K562 (cell line): ENCODE results near the gene FBXO46. TPM values are rescaled to one million over a fixed set of nuclear protein-coding genes. Genes with fewer than 3 reads are reported as not detected.
A peak's percentile ranks its signal among the peaks of the same experiment; 100 is the strongest.

Experiments used
- BDP1 ChIP-seq: IDR thresholded peaks from 3 replicates; pipeline ENCODE4 v1.6.1; 2011; ENCODE audit not compliant: insufficient read length, insufficient read depth
- BRCA1 ChIP-seq, 2 experiments: fragments of 450-650 bp in 1 of 2; sonication (generic) in 1 of 2; formaldehyde crosslinking in 1 of 2; IDR thresholded peaks; 2 replicates each; pipeline versions ENCODE4 v1.5.0 to v1.6.1; 2017 to 2020; ENCODE audit warnings: mild to moderate bottlenecking in 1 of 2, missing genetic modification reagents in 1 of 2
- E2F6 ChIP-seq, 2 experiments: IDR thresholded peaks; 2 replicates each; pipeline ENCODE4 v1.6.1; 2011; ENCODE audit warnings: borderline replicate concordance in 1 of 2, control low read depth in 1 of 2, low read depth in 1 of 2, low read length in 1 of 2, mild to moderate bottlenecking in 1 of 2, mixed read lengths in 1 of 2, moderate library complexity in 1 of 2; ENCODE audit not compliant: insufficient read depth in 1 of 2, insufficient read length in 1 of 2, poor library complexity in 1 of 2, severe bottlenecking in 1 of 2; ENCODE audit errors: extremely low read depth in 1 of 2
- EP400 ChIP-seq: fragments of 450-650 bp; IDR thresholded peaks from 2 replicates; pipeline ENCODE4 v1.6.1; 2017; ENCODE audit warnings: antibody characterized with exemption, mild to moderate bottlenecking, moderate library complexity
- ETS1 ChIP-seq: conservative IDR thresholded peaks from 2 replicates; pipeline ENCODE4 v1.6.1; 2011; ENCODE audit warnings: low read depth, mild to moderate bottlenecking, low read length; ENCODE audit not compliant: control insufficient read depth
- GABPB1 ChIP-seq: sonication (generic); formaldehyde crosslinking; IDR thresholded peaks from 2 replicates; pipeline ENCODE4 v1.8.0; 2022; ENCODE audit warnings: mild to moderate bottlenecking, missing genetic modification reagents
- HLTF ChIP-seq: fragments of 450-650 bp; IDR thresholded peaks from 2 replicates; pipeline ENCODE4 v1.6.1; 2016
- HNRNPLL ChIP-seq: fragments of 200-400 bp; formaldehyde crosslinking; IDR thresholded peaks from 2 replicates; pipeline ENCODE4 v1.6.1; 2017; ENCODE audit warnings: low read length, low read depth, mild to moderate bottlenecking; ENCODE audit not compliant: poor library complexity, severe bottlenecking
- IRF1 ChIP-seq: sonication (generic); formaldehyde crosslinking; IDR thresholded peaks from 2 replicates; pipeline ENCODE4 v1.8.0; 2022; ENCODE audit warnings: missing genetic modification reagents, mild to moderate bottlenecking, borderline replicate concordance
- KLF16 ChIP-seq: IDR thresholded peaks from 2 replicates; pipeline ENCODE4 v1.6.1; 2016; ENCODE audit warnings: antibody characterized with exemption
- LCOR ChIP-seq: sonication (generic); formaldehyde crosslinking; IDR thresholded peaks from 2 replicates; pipeline ENCODE4 v1.8.0; 2022; ENCODE audit warnings: mild to moderate bottlenecking, missing genetic modification reagents
- MAZ ChIP-seq, 2 experiments: fragments of 450-650 bp in 1 of 2; sonication (generic) in 1 of 2; formaldehyde crosslinking; IDR thresholded peaks in 1 of 2; conservative IDR thresholded peaks in 1 of 2; 2 replicates each; pipeline versions ENCODE4 v1.4.0 to v1.5.0; 2020; ENCODE audit warnings: mild to moderate bottlenecking in 1 of 2, missing genetic modification reagents in 1 of 2
- MBD2 ChIP-seq: sonication (generic); IDR thresholded peaks from 2 replicates; pipeline ENCODE4 v1.6.1; 2016; ENCODE audit warnings: low read depth, borderline replicate concordance
- PHF8 ChIP-seq: fragments of 200-600 bp; sonication (generic); IDR thresholded peaks from 2 replicates; pipeline ENCODE4 v1.6.1; 2012; ENCODE audit warnings: mixed run types, mild to moderate bottlenecking, inconsistent platforms, low read length, moderate library complexity, borderline replicate concordance
- POU5F1 ChIP-seq: fragments of 150-350 bp; IDR thresholded peaks from 2 replicates; pipeline ENCODE4 v1.6.1; 2014; ENCODE audit warnings: borderline replicate concordance, low read length, low read depth, mild to moderate bottlenecking; ENCODE audit not compliant: partially characterized antibody
- PYGO2 ChIP-seq: fragments of 450-650 bp; IDR thresholded peaks from 2 replicates; pipeline ENCODE4 v1.6.1; 2016; ENCODE audit warnings: mild to moderate bottlenecking, missing genetic modification characterization, moderate library complexity, missing compliant biosample characterization
- STAG1 ChIP-seq: sonication (generic); formaldehyde crosslinking; IDR thresholded peaks from 2 replicates; pipeline ENCODE4 v1.5.0; 2020; ENCODE audit warnings: missing genetic modification reagents, borderline replicate concordance
- USF2 ChIP-seq: sonication (generic); formaldehyde crosslinking; IDR thresholded peaks from 2 replicates; pipeline ENCODE4 v1.5.0; 2020; ENCODE audit warnings: missing genetic modification reagents
- ZBTB26 ChIP-seq: fragments of 450-650 bp; formaldehyde crosslinking; IDR thresholded peaks from 2 replicates; pipeline ENCODE4 v1.4.0; 2022; ENCODE audit warnings: missing genetic modification characterization
- ZNF347 ChIP-seq: fragments of 450-650 bp; formaldehyde crosslinking; IDR thresholded peaks from 2 replicates; pipeline ENCODE4 v1.4.0; 2020; ENCODE audit warnings: low read depth, mild to moderate bottlenecking, moderate library complexity
- ZNF384 ChIP-seq: IDR thresholded peaks from 2 replicates; pipeline ENCODE4 v1.6.1; 2012; ENCODE audit warnings: low read depth, low read length, improper control_type of control experiment
- polyA plus RNA-seq, 8 experiments: library from polyadenylated mRNA; depleted of rRNA in 4 of 8; stranded (reverse) in 5 of 8; unstranded in 3 of 8; fragments of >200 nt; fragmentation: Nextera tagmentation in 2 of 8; fragmentation: Illumina TruSeq in 1 of 8; extraction: Ambion mirVana in 2 of 8; extraction: Trizol in 1 of 8; gene quantifications; 2 replicates each; pipeline versions ENCODE4 v1.2.1 to v1.2.3, GENCODE V29; 2011 to 2014; ENCODE audit warnings: inconsistent platforms in 1 of 8, missing spikeins in 1 of 8
- total RNA-seq, 7 experiments: library from RNA; depleted of rRNA in 6 of 7; stranded (reverse); fragments of >200 nt in 6 of 7; fragmentation: Illumina TruSeq in 2 of 7; extraction: Trizol in 2 of 7; gene quantifications; 2 replicates each; pipeline versions ENCODE4 v1.2.1 to v1.2.3, GENCODE V29; 2011 to 2021; ENCODE audit warnings: low replicate concordance in 1 of 7

Gene FBXO46
- total and polyA plus RNA-seq, 9 of the 15 experiments (the other 6 are each of a cell fraction or from before 2014, with no cell fraction given): 1.5 to 36.1 (median 7.3) TPM

- TF ChIP-seq BDP1: no peak
- no peak for TF ChIP-seq KLF16
- no peak for TF ChIP-seq USF2
- no peak for TF ChIP-seq BRCA1 (IDR thresholded peaks at IDR 0.05)
- TF ChIP-seq BRCA1 (CRISPR knock-in tag; IDR thresholded peaks at IDR 0.05): 0 out of 2 replicates have a peak, but pooled peaks have one; percentile 45
- no peak for TF ChIP-seq ZNF384
- TF ChIP-seq E2F6 (IDR thresholded peaks at IDR 0.05; ENCODE audit: borderline replicate concordance in 1 of 2, extremely low read depth in 1 of 2, insufficient read depth in 1 of 2, insufficient read length in 1 of 2, low read depth in 1 of 2, low read length in 1 of 2, poor library complexity in 1 of 2, severe bottlenecking in 1 of 2): peak; percentile 16 to 69
- TF ChIP-seq PYGO2 (tag): no peak
- no peak for TF ChIP-seq IRF1 (CRISPR knock-in tag)
- no peak for TF ChIP-seq HLTF
- peak; percentile 36; the same call in 1 of the 2 replicates for TF ChIP-seq PHF8
- no peak for TF ChIP-seq ZBTB26 (CRISPR knock-in tag)
- no peak for TF ChIP-seq POU5F1
- peak; percentile 27; the same call in 1 of the 2 replicates for TF ChIP-seq MBD2
- no peak; the same call in 1 of the 2 replicates for TF ChIP-seq ETS1
- TF ChIP-seq GABPB1 (CRISPR knock-in tag): 0 out of 2 replicates have a peak, but pooled peaks have one; percentile 20
- peak; percentile 75; the same call in 1 of the 2 replicates for TF ChIP-seq LCOR (CRISPR knock-in tag)
- TF ChIP-seq MAZ (CRISPR knock-in tag; conservative IDR thresholded peaks at IDR 0.05 in 1 of 2, IDR thresholded peaks at IDR 0.05 in 1 of 2): peak; percentile 13 to 33; a peak in 3 of 4 replicates
- TF ChIP-seq HNRNPLL: peak; percentile 84
- 0 out of 2 replicates have a peak, but pooled peaks have one; percentile 28 for TF ChIP-seq STAG1 (CRISPR knock-in tag)
- no peak for TF ChIP-seq ZNF347 (CRISPR knock-in tag)
- TF ChIP-seq EP400: peak; percentile 43; the same call in 1 of the 2 replicates
Observed at GRCh38 chr19:45767881-45768654, 37.4 kb upstream of the FBXO46 start (continued).
